ENCODE measurements around the gene B3GALT6.
"Not testable (repeated sequence)": the region's sequence is repeated elsewhere in the genome, so short reads cannot be mapped to it uniquely, and the experiment has no call there.

B3GALT6 gene

DNA sequence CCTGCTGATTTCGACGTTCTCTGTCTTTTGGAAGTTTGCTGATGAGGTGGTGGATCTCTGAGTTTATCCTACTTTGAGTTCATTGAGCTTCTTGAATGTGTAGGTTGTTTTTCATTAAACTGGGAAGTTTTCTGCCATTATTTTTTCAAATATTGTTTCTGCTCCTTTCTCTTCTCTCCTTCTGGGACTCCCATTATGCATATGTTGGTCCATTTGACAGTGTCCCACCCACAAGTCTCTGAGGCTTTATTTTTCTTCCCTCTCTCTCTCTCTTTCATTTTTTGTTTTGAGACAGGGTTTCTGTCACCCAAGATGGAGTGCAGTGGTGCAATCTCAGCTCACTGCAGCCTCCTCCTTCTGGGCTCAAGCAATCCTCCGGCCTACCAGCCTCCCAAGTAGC lies 37.3 kb upstream of the B3GALT6 start:
- TF ChIP-seq, protein P1, sequence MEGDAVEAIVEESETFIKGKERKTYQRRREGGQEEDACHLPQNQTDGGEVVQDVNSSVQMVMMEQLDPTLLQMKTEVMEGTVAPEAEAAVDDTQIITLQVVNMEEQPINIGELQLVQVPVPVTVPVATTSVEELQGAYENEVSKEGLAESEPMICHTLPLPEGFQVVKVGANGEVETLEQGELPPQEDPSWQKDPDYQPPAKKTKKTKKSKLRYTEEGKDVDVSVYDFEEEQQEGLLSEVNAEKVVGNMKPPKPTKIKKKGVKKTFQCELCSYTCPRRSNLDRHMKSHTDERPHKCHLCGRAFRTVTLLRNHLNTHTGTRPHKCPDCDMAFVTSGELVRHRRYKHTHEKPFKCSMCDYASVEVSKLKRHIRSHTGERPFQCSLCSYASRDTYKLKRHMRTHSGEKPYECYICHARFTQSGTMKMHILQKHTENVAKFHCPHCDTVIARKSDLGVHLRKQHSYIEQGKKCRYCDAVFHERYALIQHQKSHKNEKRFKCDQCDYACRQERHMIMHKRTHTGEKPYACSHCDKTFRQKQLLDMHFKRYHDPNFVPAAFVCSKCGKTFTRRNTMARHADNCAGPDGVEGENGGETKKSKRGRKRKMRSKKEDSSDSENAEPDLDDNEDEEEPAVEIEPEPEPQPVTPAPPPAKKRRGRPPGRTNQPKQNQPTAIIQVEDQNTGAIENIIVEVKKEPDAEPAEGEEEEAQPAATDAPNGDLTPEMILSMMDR (conservative IDR thresholded peaks at IDR 0.05; ENCODE audit: low read depth, low read length), result no peak
- no peaks in the 10 kb centered on the region for H3K79me2 ChIP-seq (ENCODE audit: insufficient read depth, low read depth)
- no peaks in the 10 kb centered on the region for H4K20me1 ChIP-seq (ENCODE audit: insufficient read depth)
- no peaks in the 10 kb centered on the region for H3K4me1 ChIP-seq (ENCODE audit: low read depth, poor library complexity, severe bottlenecking)
- H3K4me2 ChIP-seq, result no peak overlapping the region
- H3K27me3 ChIP-seq (ENCODE audit: insufficient read depth, low read depth), result peaks cover 63% of the 10 kb centered on the region
- no peak overlapping the region for H2AFZ ChIP-seq (ENCODE audit: low read depth)
- H3K27ac ChIP-seq, result no peak overlapping the region
- H3K9ac ChIP-seq, result no peak overlapping the region
- H3K4me3 ChIP-seq (IDR thresholded peaks at IDR 0.05; ENCODE audit: insufficient read depth, low read depth, low read length), result no peak overlapping the region
- H3K36me3 ChIP-seq (ENCODE audit: insufficient read depth), result no peaks in the 10 kb centered on the region

DNA sequence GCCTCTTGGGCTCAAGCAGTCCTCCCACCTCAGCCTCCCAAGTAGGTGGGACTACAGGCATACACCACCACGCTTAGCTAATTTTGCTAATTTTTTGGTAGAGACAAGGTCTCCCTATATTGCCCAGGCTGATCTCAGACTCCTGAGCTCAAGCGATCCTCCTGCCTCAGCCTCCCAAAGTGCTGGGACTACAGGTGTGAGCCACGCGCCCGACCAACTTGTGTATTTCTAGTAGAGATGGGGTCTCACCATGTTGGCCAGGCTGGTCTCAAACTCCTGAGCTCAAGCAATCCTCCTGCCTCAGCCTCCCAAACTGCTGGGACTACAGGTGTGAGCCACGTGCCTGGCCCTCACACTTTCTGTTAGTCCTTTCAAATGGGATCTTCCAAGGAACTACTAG lies 36.3 kb upstream of the B3GALT6 start:
- not testable (repeated sequence) for H3K79me2 ChIP-seq (ENCODE audit: insufficient read depth, low read depth); H3K4me1 ChIP-seq (ENCODE audit: low read depth, poor library complexity, severe bottlenecking); H3K9ac ChIP-seq; H3K4me3 ChIP-seq (IDR thresholded peaks at IDR 0.05; ENCODE audit: insufficient read depth, low read depth, low read length); H4K20me1 ChIP-seq (ENCODE audit: insufficient read depth); H3K4me2 ChIP-seq; H2AFZ ChIP-seq (ENCODE audit: low read depth); H3K36me3 ChIP-seq (ENCODE audit: insufficient read depth); H3K27ac ChIP-seq
- H3K27me3 ChIP-seq (ENCODE audit: insufficient read depth, low read depth), result peaks cover 65% of the 10 kb centered on the region; the same call in 1 of the 2 replicates

DNA sequence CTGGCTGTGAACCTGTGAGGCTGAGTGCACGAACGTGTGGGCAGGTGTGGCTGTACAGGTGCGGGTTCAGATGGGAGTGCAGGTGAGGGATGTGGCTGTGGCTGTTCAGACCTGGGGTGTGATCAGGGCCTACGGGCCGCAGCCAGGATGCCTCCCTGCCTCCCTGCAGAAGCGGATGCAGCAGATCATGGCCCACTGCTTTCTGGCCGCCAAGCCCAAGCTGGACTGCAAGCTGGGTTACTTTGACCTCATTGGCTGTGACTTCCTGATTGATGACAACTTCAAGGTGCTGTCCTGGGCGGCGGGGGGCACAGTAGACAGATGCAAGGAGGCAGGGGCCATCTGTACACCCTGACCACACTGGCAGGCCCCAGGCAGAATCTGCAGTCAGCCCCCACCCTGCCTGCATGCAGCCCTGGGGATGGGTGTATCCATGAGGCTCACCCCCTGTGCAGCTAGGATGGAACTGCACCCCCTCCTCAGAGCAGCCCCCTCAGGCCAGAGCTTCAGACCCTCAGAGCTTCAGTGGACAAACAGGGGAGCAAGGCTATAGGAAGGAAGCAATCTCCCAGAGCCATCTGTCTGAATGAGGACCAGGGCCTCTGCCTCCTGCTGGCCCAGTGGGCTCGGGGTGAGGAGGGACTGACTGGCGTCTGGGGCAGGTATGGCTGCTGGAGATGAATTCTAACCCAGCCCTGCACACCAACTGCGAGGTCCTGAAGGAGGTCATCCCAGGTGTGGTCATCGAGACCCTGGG lies 35.4 kb upstream of the B3GALT6 start:
- Histone ChIP-seq H3K4me1 (ENCODE audit: low read depth, poor library complexity, severe bottlenecking) (no peaks in the 10 kb centered on the region), H3K79me2 (ENCODE audit: insufficient read depth, low read depth) (no peaks in the 10 kb centered on the region), H3K4me2 (no peak overlapping the region), H3K36me3 (ENCODE audit: insufficient read depth) (no peaks in the 10 kb centered on the region), H2AFZ (ENCODE audit: low read depth) (no peak overlapping the region), H3K27ac (no peak overlapping the region), H3K4me3 (IDR thresholded peaks at IDR 0.05; ENCODE audit: insufficient read depth, low read depth, low read length) (no peak overlapping the region), H4K20me1 (ENCODE audit: insufficient read depth) (no peaks in the 10 kb centered on the region), H3K27me3 (ENCODE audit: insufficient read depth, low read depth) (peaks cover 61% of the 10 kb centered on the region), H3K9ac (no peak overlapping the region)
- TF ChIP-seq, protein P1 (conservative IDR thresholded peaks at IDR 0.05; ENCODE audit: low read depth, low read length), result no peak

DNA sequence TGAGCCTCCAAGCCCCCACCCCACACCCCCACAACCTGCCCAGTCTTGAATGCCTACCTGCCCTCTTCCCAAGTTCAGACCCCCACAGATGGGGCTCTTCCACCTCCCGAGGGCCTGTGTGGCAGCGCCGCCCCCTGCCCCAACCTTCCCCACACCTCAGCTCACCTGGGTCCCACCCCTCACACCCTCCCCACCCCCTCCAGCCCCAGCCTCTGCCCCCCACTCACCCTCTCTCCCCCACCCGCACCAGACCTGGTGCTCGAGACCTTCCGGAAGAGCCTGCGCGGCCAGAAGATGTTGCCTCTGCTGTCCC lies 34.9 kb upstream of the B3GALT6 start:
- no peak overlapping the region for H2AFZ ChIP-seq (ENCODE audit: low read depth)
- H3K4me1 ChIP-seq (ENCODE audit: low read depth, poor library complexity, severe bottlenecking), result no peaks in the 10 kb centered on the region
- no peaks in the 10 kb centered on the region for H3K36me3 ChIP-seq (ENCODE audit: insufficient read depth)
- no peaks in the 10 kb centered on the region for H4K20me1 ChIP-seq (ENCODE audit: insufficient read depth)
- H3K4me3 ChIP-seq (IDR thresholded peaks at IDR 0.05; ENCODE audit: insufficient read depth, low read depth, low read length), result no peak overlapping the region
- no peaks in the 10 kb centered on the region for H3K79me2 ChIP-seq (ENCODE audit: insufficient read depth, low read depth)
- no peak overlapping the region for H3K27ac ChIP-seq
- peaks cover 56% of the 10 kb centered on the region for H3K27me3 ChIP-seq (ENCODE audit: insufficient read depth, low read depth)
- H3K9ac ChIP-seq, result no peak overlapping the region
- H3K4me2 ChIP-seq, result no peak overlapping the region
- TF ChIP-seq, protein P1 (conservative IDR thresholded peaks at IDR 0.05; ENCODE audit: low read depth, low read length), result no peak

DNA sequence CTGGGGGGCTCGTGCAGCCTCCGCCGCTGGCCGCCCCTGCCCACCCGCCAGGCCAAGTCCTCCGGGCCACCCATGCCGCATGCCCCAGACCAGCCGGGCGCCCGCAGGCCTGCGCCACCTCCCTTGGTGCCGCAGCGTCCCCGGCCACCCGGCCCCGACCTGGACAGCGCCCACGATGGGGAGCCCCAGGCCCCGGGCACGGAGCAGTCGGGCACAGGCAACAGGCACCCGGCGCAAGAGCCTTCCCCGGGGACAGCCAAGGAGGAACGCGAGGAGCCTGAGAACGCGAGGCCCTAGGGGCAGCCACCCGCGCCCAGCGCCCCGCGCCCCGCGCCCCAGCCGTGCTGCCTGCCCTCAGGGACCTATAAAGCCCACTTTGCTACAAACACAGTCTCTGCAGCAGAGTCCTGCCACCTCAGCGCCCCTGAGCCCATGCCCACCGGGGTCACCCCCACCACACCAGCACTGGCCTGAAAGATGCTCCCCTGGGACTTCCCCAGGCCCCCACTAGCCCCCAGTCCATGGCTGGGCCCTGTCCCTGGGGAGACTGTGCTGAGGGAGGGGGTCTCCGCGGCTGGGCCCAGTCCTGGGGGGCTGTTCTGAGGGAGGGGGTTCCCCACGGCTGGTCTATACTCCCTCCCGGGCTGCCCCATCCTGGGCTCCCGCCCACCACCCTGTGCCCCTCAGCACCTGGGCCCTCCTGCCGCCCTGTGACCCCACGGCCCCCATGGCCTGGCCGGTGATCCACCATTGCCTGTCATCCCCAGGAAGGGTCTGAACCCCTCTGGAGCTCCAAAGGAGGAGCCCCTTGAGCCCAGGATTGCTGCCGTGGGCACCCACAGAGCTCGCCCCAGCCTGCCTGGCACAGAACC lies 34.2 kb upstream of the B3GALT6 start:
- Histone ChIP-seq H4K20me1 (ENCODE audit: insufficient read depth) (no peaks in the 10 kb centered on the region), H3K9ac (no peak overlapping the region), H3K36me3 (ENCODE audit: insufficient read depth) (no peaks in the 10 kb centered on the region), H3K27ac (no peak overlapping the region), H3K79me2 (ENCODE audit: insufficient read depth, low read depth) (no peaks in the 10 kb centered on the region), H3K4me3 (IDR thresholded peaks at IDR 0.05; ENCODE audit: insufficient read depth, low read depth, low read length) (no peak overlapping the region), H3K4me2 (no peak overlapping the region), H3K4me1 (ENCODE audit: low read depth, poor library complexity, severe bottlenecking) (no peaks in the 10 kb centered on the region), H2AFZ (ENCODE audit: low read depth) (no peak overlapping the region), H3K27me3 (ENCODE audit: insufficient read depth, low read depth) (peaks cover 51% of the 10 kb centered on the region)
- TF ChIP-seq, protein P1 (conservative IDR thresholded peaks at IDR 0.05; ENCODE audit: low read depth, low read length), result no peak

Data from KMS-11 (cell line).